ENCODE measurements around the gene C13orf46.

The C13orf46 gene

GRCh38 chr13:114012141-114012540, 38.3 kb upstream of the C13orf46 start:
- no peak for DNase-seq

GRCh38 chr13:114011226-114011625, 37.4 kb upstream of the C13orf46 start:
- in situ Hi-C loops (cut with HindIII; ENCODE audit: low pct_ligation_motif_present, low pct_unique_long_range_greater_than_20kb, low sequenced_read_pairs): no loop called here
- no peak for DNase-seq

More at GRCh38 chr13:114012141-114012540, 38.3 kb upstream of the C13orf46 start:
- in situ Hi-C loops (cut with HindIII; ENCODE audit: low pct_ligation_motif_present, low pct_unique_long_range_greater_than_20kb, low sequenced_read_pairs): no loop called here

GRCh38 chr13:114010401-114011101, 36.7 kb upstream of the C13orf46 start:
- no peak for DNase-seq
- in situ Hi-C loops (cut with HindIII; ENCODE audit: low pct_ligation_motif_present, low pct_unique_long_range_greater_than_20kb, low sequenced_read_pairs): no loop called here

GRCh38 chr13:114009590-114010400, 35.9 kb upstream of the C13orf46 start:
- in situ Hi-C loops (cut with HindIII; ENCODE audit: low pct_ligation_motif_present, low pct_unique_long_range_greater_than_20kb, low sequenced_read_pairs): no loop called here
- DNase-seq: no peak

GRCh38 chr13:114008964-114009589, 35.2 kb upstream of the C13orf46 start:
- DNase-seq: no peak

GRCh38 chr13:114007566-114007965, 33.7 kb upstream of the C13orf46 start:
- in situ Hi-C loops (cut with HindIII; ENCODE audit: low pct_ligation_motif_present, low pct_unique_long_range_greater_than_20kb, low sequenced_read_pairs): no loop called here
- DNase-seq: no peak

More at GRCh38 chr13:114008964-114009589, 35.2 kb upstream of the C13orf46 start:
- in situ Hi-C loops (cut with HindIII; ENCODE audit: low pct_ligation_motif_present, low pct_unique_long_range_greater_than_20kb, low sequenced_read_pairs): no loop called here

GRCh38 chr13:114005206-114005724, 31.4 kb upstream of the C13orf46 start:
- DNase-seq: no peak
- in situ Hi-C loops (cut with HindIII; ENCODE audit: low pct_ligation_motif_present, low pct_unique_long_range_greater_than_20kb, low sequenced_read_pairs): no loop called here

- no peak for DNase-seq
- in situ Hi-C loops (cut with HindIII; ENCODE audit: low pct_ligation_motif_present, low pct_unique_long_range_greater_than_20kb, low sequenced_read_pairs): no loop called here
Observed at GRCh38 chr13:114004420-114005205, 30.7 kb upstream of the C13orf46 start.

- DNase-seq: no peak
- in situ Hi-C loops (cut with HindIII; ENCODE audit: low pct_ligation_motif_present, low pct_unique_long_range_greater_than_20kb, low sequenced_read_pairs): no loop called here
Observed at GRCh38 chr13:114002771-114003321, 29.0 kb upstream of the C13orf46 start.

- in situ Hi-C loops (cut with HindIII; ENCODE audit: low pct_ligation_motif_present, low pct_unique_long_range_greater_than_20kb, low sequenced_read_pairs): no loop called here
- no peak for DNase-seq
Observed at GRCh38 chr13:114002009-114002544, 28.2 kb upstream of the C13orf46 start.

- in situ Hi-C loops (cut with HindIII; ENCODE audit: low pct_ligation_motif_present, low pct_unique_long_range_greater_than_20kb, low sequenced_read_pairs): no loop called here
- DNase-seq: no peak
Observed at GRCh38 chr13:114001331-114002008, 27.6 kb upstream of the C13orf46 start.

GRCh38 chr13:114000151-114001040, 26.5 kb upstream of the C13orf46 start:
- no peak for DNase-seq
- in situ Hi-C loops (cut with HindIII; ENCODE audit: low pct_ligation_motif_present, low pct_unique_long_range_greater_than_20kb, low sequenced_read_pairs): no loop called here

- in situ Hi-C loops (cut with HindIII; ENCODE audit: low pct_ligation_motif_present, low pct_unique_long_range_greater_than_20kb, low sequenced_read_pairs): no loop called here
- no peak for DNase-seq
Observed at GRCh38 chr13:113999618-113999910, 25.7 kb upstream of the C13orf46 start.

- in situ Hi-C loops (cut with HindIII; ENCODE audit: low pct_ligation_motif_present, low pct_unique_long_range_greater_than_20kb, low sequenced_read_pairs): no loop called here
- no peak for DNase-seq
Observed at GRCh38 chr13:113998781-113999617, 25.1 kb upstream of the C13orf46 start.

GRCh38 chr13:113997845-113998751, 24.2 kb upstream of the C13orf46 start:
- in situ Hi-C loops (cut with HindIII; ENCODE audit: low pct_ligation_motif_present, low pct_unique_long_range_greater_than_20kb, low sequenced_read_pairs): no loop called here
- no peak for DNase-seq
